Measurements from ENCODE around the gene EGLN3. TPM values are rescaled to one million over a fixed set of nuclear protein-coding genes. Genes with fewer than 3 reads are reported as not detected.

EGLN3 gene
- 1.4 TPM in 1 of 2 replicates, not detected in the other for total RNA-seq

DNA sequence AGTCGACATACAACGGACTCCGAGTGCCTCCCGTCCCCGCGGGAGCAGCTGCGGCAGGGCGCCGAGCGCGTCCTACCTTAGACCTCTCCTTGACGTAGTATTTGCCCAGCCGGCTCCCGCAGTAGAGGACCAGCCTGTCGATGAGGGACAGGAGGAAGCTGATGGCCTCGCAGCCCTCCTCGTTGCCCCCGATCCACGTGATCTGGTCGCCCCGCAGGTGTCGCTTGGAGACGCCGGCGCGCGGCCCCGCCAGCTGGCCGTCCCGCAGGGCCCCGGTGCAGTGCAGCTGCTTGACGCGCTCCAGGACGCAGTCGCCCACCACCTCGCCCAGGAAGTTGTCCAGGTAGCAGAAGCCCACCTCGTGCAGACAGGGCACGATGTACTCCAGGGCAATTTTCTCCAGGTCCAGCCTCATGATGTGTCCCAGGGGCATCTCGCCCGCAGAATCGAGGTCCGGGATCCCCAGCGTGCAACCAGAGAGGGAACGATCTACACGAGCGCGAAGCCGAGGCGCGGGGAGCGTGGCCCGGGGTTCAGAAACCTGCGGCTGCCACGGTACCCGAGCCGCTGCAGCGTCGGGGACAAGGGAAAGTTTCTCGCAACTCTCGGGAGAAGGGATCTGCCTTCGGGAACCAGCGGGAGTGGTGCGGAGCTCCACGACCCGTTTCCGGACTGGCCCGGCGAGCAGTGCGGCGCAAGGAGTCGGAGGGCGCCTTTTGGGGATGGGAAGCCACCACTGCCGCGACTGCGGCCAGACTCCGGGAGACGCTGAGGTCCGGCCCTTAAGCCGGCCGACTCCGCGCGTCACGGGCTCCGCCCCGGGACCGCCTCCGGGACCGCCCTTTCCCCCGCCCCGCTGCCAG, at the start of gene EGLN3:
Gene EGLN3 (minus strand): TSS at position 755 of the 863 bp plus-strand sequence. CDS start 322 bp downstream, at position 433.

